Ovary (tissue), 3 donors: ENCODE data around the gene TJP2.

Source experiments
- EP300 ChIP-seq: sonication (generic); formaldehyde crosslinking; IDR thresholded peaks from one replicate; pipeline ENCODE4 v1.6.1; 2017; ENCODE audit warnings: antibody characterized with exemption
- POLR2A ChIP-seq: fragments of 450-650 bp; IDR thresholded peaks from one replicate; pipeline ENCODE4 v1.6.1; 2017; ENCODE audit warnings: antibody characterized with exemption, mild to moderate bottlenecking, moderate library complexity
- TF ChIP-seq, protein P1 (sequence below), 3 donors: fragments of 450-650 bp in 2 of 3; fragments of 200-600 bp in 1 of 3; IDR thresholded peaks; one replicate each; pipeline versions ENCODE4 v1.5.1 to v1.8.0; 2016 to 2022; ENCODE audit warnings: antibody characterized with exemption in 3 of 3, mild to moderate bottlenecking in 1 of 3
- donor health status: DM: no; HTN: no; CAD: no.

DNA sequence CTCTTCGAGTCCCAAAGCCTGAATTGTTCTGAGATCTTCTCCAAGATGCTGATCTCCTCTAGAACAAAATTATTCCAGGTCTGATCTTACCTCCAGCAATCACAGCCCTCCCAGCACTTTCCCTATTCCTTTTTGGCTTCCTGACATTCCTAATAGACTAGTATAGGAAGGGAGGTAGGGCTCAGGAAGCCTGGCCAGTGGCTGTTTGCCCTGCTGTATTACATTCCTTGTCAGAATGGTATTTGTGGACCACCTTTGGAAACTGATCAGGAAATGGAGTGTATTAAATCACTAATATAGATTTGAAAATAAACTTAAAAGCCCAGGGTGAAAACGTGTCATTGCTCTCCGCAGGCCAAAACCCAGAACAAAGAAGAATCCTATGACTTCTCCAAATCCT is 76.6 kb downstream of the TJP2 start:
- TF ChIP-seq EP300 (no peak), POLR2A (no peak)
- TF ChIP-seq, protein P1, sequence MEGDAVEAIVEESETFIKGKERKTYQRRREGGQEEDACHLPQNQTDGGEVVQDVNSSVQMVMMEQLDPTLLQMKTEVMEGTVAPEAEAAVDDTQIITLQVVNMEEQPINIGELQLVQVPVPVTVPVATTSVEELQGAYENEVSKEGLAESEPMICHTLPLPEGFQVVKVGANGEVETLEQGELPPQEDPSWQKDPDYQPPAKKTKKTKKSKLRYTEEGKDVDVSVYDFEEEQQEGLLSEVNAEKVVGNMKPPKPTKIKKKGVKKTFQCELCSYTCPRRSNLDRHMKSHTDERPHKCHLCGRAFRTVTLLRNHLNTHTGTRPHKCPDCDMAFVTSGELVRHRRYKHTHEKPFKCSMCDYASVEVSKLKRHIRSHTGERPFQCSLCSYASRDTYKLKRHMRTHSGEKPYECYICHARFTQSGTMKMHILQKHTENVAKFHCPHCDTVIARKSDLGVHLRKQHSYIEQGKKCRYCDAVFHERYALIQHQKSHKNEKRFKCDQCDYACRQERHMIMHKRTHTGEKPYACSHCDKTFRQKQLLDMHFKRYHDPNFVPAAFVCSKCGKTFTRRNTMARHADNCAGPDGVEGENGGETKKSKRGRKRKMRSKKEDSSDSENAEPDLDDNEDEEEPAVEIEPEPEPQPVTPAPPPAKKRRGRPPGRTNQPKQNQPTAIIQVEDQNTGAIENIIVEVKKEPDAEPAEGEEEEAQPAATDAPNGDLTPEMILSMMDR (IDR thresholded peaks at IDR 0.05): no peak
